Measurements from ENCODE around the gene TSEN34. TPM values are rescaled to one million over a fixed set of nuclear protein-coding genes. Genes with fewer than 3 reads are reported as not detected.
A peak's percentile ranks its signal among the peaks of the same experiment; 100 is the strongest.
"Not testable (repeated sequence)": the region's sequence is repeated elsewhere in the genome, so short reads cannot be mapped to it uniquely, and the experiment has no call there.

Gene TSEN34
- total RNA-seq, 1 donor from 2014 or later: 52.6 TPM

- Histone ChIP-seq H3K79me2 (ENCODE audit: insufficient read depth, low read length) (no peaks in the 10 kb centered on the region), H3K4me2 (ENCODE audit: low read length) (no peak overlapping the region), H3K4me1 (ENCODE audit: insufficient read depth, low read length) (no peaks in the 10 kb centered on the region), H3K27ac (ENCODE audit: low read depth, low read length) (no peak overlapping the region), H3K27me3 (ENCODE audit: insufficient read depth, low read length) (peaks cover 3% of the 10 kb centered on the region), H2AFZ (ENCODE audit: low read depth, low read length) (no peak overlapping the region), H4K20me1 (ENCODE audit: insufficient read depth, low read length) (peaks cover 4% of the 10 kb centered on the region), H3K9me3 (ENCODE audit: insufficient read depth, low read depth, low read length) (no peaks in the 10 kb centered on the region), H3K4me3 (ENCODE audit: insufficient read depth, low read depth, low read length) (no peak overlapping the region), H3K9ac (ENCODE audit: low read length) (no peak overlapping the region), H3K36me3 (ENCODE audit: insufficient read depth, low read length) (no peaks in the 10 kb centered on the region)
- no peaks in the 10 kb centered on the region for H3K4me1 Mint-ChIP-seq (ENCODE audit: low read depth, unreplicated experiment)
- H3K4me3 Mint-ChIP-seq (ENCODE audit: unreplicated experiment): no peak overlapping the region
- no peak for FAIRE-seq
- TF ChIP-seq, protein P1, sequence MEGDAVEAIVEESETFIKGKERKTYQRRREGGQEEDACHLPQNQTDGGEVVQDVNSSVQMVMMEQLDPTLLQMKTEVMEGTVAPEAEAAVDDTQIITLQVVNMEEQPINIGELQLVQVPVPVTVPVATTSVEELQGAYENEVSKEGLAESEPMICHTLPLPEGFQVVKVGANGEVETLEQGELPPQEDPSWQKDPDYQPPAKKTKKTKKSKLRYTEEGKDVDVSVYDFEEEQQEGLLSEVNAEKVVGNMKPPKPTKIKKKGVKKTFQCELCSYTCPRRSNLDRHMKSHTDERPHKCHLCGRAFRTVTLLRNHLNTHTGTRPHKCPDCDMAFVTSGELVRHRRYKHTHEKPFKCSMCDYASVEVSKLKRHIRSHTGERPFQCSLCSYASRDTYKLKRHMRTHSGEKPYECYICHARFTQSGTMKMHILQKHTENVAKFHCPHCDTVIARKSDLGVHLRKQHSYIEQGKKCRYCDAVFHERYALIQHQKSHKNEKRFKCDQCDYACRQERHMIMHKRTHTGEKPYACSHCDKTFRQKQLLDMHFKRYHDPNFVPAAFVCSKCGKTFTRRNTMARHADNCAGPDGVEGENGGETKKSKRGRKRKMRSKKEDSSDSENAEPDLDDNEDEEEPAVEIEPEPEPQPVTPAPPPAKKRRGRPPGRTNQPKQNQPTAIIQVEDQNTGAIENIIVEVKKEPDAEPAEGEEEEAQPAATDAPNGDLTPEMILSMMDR (IDR thresholded peaks at IDR 0.05; ENCODE audit: insufficient read depth, low read depth, low read length): no peak
- TF ChIP-seq EZH2 (IDR thresholded peaks at IDR 0.05; ENCODE audit: insufficient read depth, low read length): no peak
- no peak overlapping the region for H3K27ac Mint-ChIP-seq (ENCODE audit: unreplicated experiment)
- H3K9me3 Mint-ChIP-seq (ENCODE audit: unreplicated experiment): no peaks in the 10 kb centered on the region
- peaks cover 8% of the 10 kb centered on the region for H3K36me3 Mint-ChIP-seq (ENCODE audit: low read depth, unreplicated experiment)
- no peak for DNase-seq (ENCODE audit: low read depth)
- peaks cover 9% of the 10 kb centered on the region for H3K27me3 Mint-ChIP-seq (ENCODE audit: low read depth, unreplicated experiment)
Measured at GRCh38 chr19:54218259-54218658, 27.2 kb downstream of the TSEN34 start.

DNA sequence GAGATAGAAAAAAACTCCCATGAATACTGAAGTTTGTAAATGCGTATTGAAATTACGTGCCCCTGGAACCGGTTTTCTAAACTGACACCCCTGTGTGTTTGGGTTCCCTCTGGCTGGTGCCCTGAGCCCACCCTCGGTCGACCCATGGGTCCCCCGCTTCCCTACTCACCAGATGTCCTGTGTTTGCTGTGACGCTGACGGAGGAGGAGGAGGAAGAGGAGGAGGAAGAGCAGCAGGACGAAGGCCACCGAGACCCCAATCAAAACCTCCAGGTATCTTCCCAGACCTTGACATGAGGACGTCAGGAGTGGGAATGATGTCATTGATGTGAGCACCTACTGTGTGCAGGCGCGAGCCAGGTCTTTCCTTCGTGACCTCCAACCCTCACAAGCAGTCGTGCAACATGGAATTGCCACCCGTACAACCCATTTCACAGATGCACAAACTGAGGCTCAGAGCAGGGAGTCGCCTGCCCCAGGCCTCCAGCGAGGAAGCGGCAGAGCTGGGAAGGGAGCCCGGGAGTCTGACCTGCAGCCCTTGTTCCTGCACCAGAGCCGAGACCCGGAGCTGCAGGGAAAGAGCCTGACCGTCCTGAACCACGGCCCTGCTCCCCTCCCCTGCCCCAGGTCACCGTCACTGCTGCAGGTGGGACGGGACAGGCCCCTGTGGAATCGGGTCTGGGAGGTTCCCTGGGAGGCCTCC is 28.0 kb downstream of the TSEN34 start:
- Histone ChIP-seq H3K36me3 (ENCODE audit: insufficient read depth, low read length) (no peaks in the 10 kb centered on the region), H4K20me1 (ENCODE audit: insufficient read depth, low read length) (peaks cover 3% of the 10 kb centered on the region), H2AFZ (ENCODE audit: low read depth, low read length) (no peak overlapping the region), H3K79me2 (ENCODE audit: insufficient read depth, low read length) (no peaks in the 10 kb centered on the region), H3K4me1 (ENCODE audit: insufficient read depth, low read length) (no peaks in the 10 kb centered on the region), H3K4me2 (ENCODE audit: low read length) (no peak overlapping the region), H3K9ac (ENCODE audit: low read length) (no peak overlapping the region), H3K4me3 (ENCODE audit: insufficient read depth, low read depth, low read length) (no peak overlapping the region), H3K27ac (ENCODE audit: low read depth, low read length) (no peak overlapping the region), H3K9me3 (ENCODE audit: insufficient read depth, low read depth, low read length) (no peaks in the 10 kb centered on the region), H3K27me3 (ENCODE audit: insufficient read depth, low read length) (peaks cover 4% of the 10 kb centered on the region)
- TF ChIP-seq, protein P1 (IDR thresholded peaks at IDR 0.05; ENCODE audit: insufficient read depth, low read depth, low read length): no peak
- no peak for TF ChIP-seq EZH2 (IDR thresholded peaks at IDR 0.05; ENCODE audit: insufficient read depth, low read length)
- Mint-ChIP-seq H3K36me3 (ENCODE audit: low read depth, unreplicated experiment) (peaks cover 7% of the 10 kb centered on the region), H3K27me3 (ENCODE audit: low read depth, unreplicated experiment) (peaks cover 13% of the 10 kb centered on the region), H3K4me3 (ENCODE audit: unreplicated experiment) (peak overlapping the region; percentile 57), H3K27ac (ENCODE audit: unreplicated experiment) (no peak overlapping the region), H3K4me1 (ENCODE audit: low read depth, unreplicated experiment) (no peaks in the 10 kb centered on the region), H3K9me3 (ENCODE audit: unreplicated experiment) (no peaks in the 10 kb centered on the region)
- FAIRE-seq (no peak), DNase-seq (ENCODE audit: low read depth) (no peak)

DNA sequence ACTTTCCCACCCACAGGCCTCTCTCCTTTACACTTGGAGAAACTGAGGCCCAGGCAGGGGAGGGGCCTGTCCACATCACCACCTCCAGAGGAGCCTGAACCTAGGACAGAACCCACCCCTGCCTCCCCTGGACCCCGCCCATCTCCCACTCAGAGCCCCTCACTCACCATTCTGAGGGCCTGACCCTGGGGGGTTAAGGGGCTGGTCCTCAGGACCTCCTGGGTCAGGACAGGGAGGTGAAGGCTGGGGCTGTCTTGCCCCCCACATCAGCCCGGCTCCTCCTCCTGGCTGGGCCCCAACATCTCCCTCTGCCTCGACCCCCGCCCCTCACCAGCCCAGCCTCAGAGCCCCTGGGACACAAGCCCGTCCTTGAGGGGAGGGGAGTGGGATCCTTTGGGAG is 28.6 kb downstream of the TSEN34 start:
- not testable (repeated sequence) for H3K27ac Mint-ChIP-seq (ENCODE audit: unreplicated experiment); H3K79me2 ChIP-seq (ENCODE audit: insufficient read depth, low read length); H3K4me1 Mint-ChIP-seq (ENCODE audit: low read depth, unreplicated experiment); H3K9me3 Mint-ChIP-seq (ENCODE audit: unreplicated experiment); H3K4me1 ChIP-seq (ENCODE audit: insufficient read depth, low read length); DNase-seq (ENCODE audit: low read depth); H3K4me3 Mint-ChIP-seq (ENCODE audit: unreplicated experiment); H3K9me3 ChIP-seq (ENCODE audit: insufficient read depth, low read depth, low read length); H3K36me3 ChIP-seq (ENCODE audit: insufficient read depth, low read length); H2AFZ ChIP-seq (ENCODE audit: low read depth, low read length); H3K9ac ChIP-seq (ENCODE audit: low read length); FAIRE-seq; H4K20me1 ChIP-seq (ENCODE audit: insufficient read depth, low read length); H3K27ac ChIP-seq (ENCODE audit: low read depth, low read length); H3K4me3 ChIP-seq (ENCODE audit: insufficient read depth, low read depth, low read length); H3K4me2 ChIP-seq (ENCODE audit: low read length); H3K36me3 Mint-ChIP-seq (ENCODE audit: low read depth, unreplicated experiment); H3K27me3 ChIP-seq (ENCODE audit: insufficient read depth, low read length)
- H3K27me3 Mint-ChIP-seq (ENCODE audit: low read depth, unreplicated experiment): peaks cover 13% of the 10 kb centered on the region

DNA sequence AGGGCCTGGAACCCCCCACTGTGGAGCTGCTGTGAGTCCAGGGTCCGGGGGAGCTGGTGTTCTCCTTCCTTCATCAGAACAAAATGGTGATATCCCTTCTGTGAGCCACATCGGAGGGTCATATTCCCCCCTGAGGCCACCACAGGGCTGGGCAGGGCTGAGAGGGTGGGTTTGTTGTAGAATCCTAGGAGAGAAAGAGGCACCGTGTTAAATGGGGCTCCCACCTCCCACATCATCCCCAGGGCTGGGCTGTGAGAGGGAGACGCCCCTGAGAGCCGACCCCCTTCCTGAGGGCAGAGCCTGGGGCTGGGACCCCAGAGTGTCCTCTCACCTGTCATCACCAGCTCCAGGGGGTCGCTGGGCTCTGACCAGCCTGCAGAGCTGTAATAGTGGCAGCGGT is 30.8 kb downstream of the TSEN34 start:
- not testable (repeated sequence) for H3K27ac Mint-ChIP-seq (ENCODE audit: unreplicated experiment); H3K4me1 Mint-ChIP-seq (ENCODE audit: low read depth, unreplicated experiment)

More for the DNA sequence above, 30.8 kb downstream of the TSEN34 start:
- H4K20me1 ChIP-seq (ENCODE audit: insufficient read depth, low read length); H3K4me2 ChIP-seq (ENCODE audit: low read length); H3K4me3 Mint-ChIP-seq (ENCODE audit: unreplicated experiment); H3K36me3 ChIP-seq (ENCODE audit: insufficient read depth, low read length); H3K4me1 ChIP-seq (ENCODE audit: insufficient read depth, low read length); H3K4me3 ChIP-seq (ENCODE audit: insufficient read depth, low read depth, low read length); H3K9me3 Mint-ChIP-seq (ENCODE audit: unreplicated experiment); H3K9ac ChIP-seq (ENCODE audit: low read length); FAIRE-seq; H3K27me3 ChIP-seq (ENCODE audit: insufficient read depth, low read length); H3K79me2 ChIP-seq (ENCODE audit: insufficient read depth, low read length); H2AFZ ChIP-seq (ENCODE audit: low read depth, low read length); H3K9me3 ChIP-seq (ENCODE audit: insufficient read depth, low read depth, low read length); H3K36me3 Mint-ChIP-seq (ENCODE audit: low read depth, unreplicated experiment); H3K27ac ChIP-seq (ENCODE audit: low read depth, low read length); DNase-seq (ENCODE audit: low read depth): not testable (repeated sequence)
- H3K27me3 Mint-ChIP-seq (ENCODE audit: low read depth, unreplicated experiment): peaks cover 15% of the 10 kb centered on the region

Measured in astrocyte (in vitro differentiated cells and primary cell).